Astrocyte (in vitro differentiated cells and primary cell): ENCODE data around the gene IQCE.

Experiments
- CTCF ChIP-seq: IDR thresholded peaks from 2 replicates; pipeline ENCODE4 v1.5.1; 2011; ENCODE audit warnings: low read depth, mild to moderate bottlenecking, inconsistent platforms, low read length, moderate library complexity; ENCODE audit not compliant: insufficient read depth
- EZH2 ChIP-seq: IDR thresholded peaks from 2 replicates; pipeline ENCODE4 v1.6.1; 2012; ENCODE audit warnings: mild to moderate bottlenecking, low read length, inconsistent platforms; ENCODE audit not compliant: insufficient read depth

- TF ChIP-seq CTCF: no peak
- TF ChIP-seq EZH2: no peak
Observed at GRCh38 chr7:2526659-2527504, 31.9 kb upstream of the IQCE start.
